ENCODE results near the gene TSPAN6. TPM values are rescaled to one million over a fixed set of nuclear protein-coding genes. Genes with fewer than 3 reads are reported as not detected.

The TSPAN6 gene
- total and polyA plus RNA-seq, 2 donors (not counting 3 experiments of a cell fraction or from before 2014, with no cell fraction given) = 43.1 to 65.5 TPM

- Histone ChIP-seq H3K4me3 (replicated peaks in 1 of 3; ENCODE audit: insufficient read depth in 1 of 3, low read depth in 1 of 3, low read length in 3 of 3) (no peak overlapping the region), H3K79me2 (ENCODE audit: control insufficient read depth, insufficient read depth, low read length) (no peaks in the 10 kb centered on the region), H3K27ac (ENCODE audit: insufficient read depth, low read depth, low read length) (no peak overlapping the region), H3K9me1 (replicated peaks; ENCODE audit: control insufficient read depth, extremely low read depth, insufficient read depth, low read length) (no peaks in the 10 kb centered on the region), H3K27me3 (ENCODE audit: control insufficient read depth in 2 of 2, insufficient read depth in 2 of 2, low read length in 2 of 2) (no peaks in the 10 kb centered on the region), H3K36me3 (ENCODE audit: control insufficient read depth in 2 of 2, extremely low read depth in 1 of 2, insufficient read depth in 2 of 2, low read length in 2 of 2) (no peaks in the 10 kb centered on the region), H2AFZ (ENCODE audit: low read depth, low read length) (peak overlapping the region; percentile 16), H3K9me3 (replicated peaks; ENCODE audit: control insufficient read depth, insufficient read depth, low read length) (no peaks in the 10 kb centered on the region), H4K20me1 (replicated peaks; ENCODE audit: control insufficient read depth, extremely low read depth, insufficient read depth, low read length) (no peaks in the 10 kb centered on the region), H3K4me2 (ENCODE audit: insufficient read depth, low read length) (no peak overlapping the region), H3K4me1 (ENCODE audit: control insufficient read depth, extremely low read depth, insufficient read depth, low read length) (peaks cover 2% of the 10 kb centered on the region), H3K9ac (replicated peaks; ENCODE audit: extremely low read depth, insufficient read depth, low read length) (no peak overlapping the region)
- peak; percentile 74 for DNase-seq (ENCODE audit: low read depth, low spot score)
- POLR2A ChIA-PET = interaction anchor here (0.6 to 1.4 kb wide), 2 partner anchors 22 to 44 kb away, joined by 3 to 7 read pairs; partner anchors contain the start of gene TSPAN6
- intact Hi-C loops (cut with micrococcal nuclease) (loop anchor here (1.0 to 5.0 kb wide), 4 partner anchors 22 to 153 kb away; partner anchors contain the start of gene TSPAN6), dilution Hi-C loops (cut with MboI; ENCODE audit: extremely low pct_ligation_motif_present, low sequenced_read_pairs) (no loop called here)
- CTCF ChIA-PET = interaction anchor here (0.7 to 2.7 kb wide), 26 partner anchors 8 to 168 kb away, joined by 3 to 33 read pairs (median 4); partner anchors contain the start of gene TSPAN6
- peak; percentile 78 for FAIRE-seq
- TF ChIP-seq FOS (IDR thresholded peaks at IDR 0.05; ENCODE audit: borderline replicate concordance, insufficient read depth, low read length) (no peak), CTCF (IDR thresholded peaks at IDR 0.05; ENCODE audit: extremely low read depth in 1 of 2, insufficient read depth in 1 of 2, low read depth in 1 of 2, low read length in 2 of 2) (peak; percentile 46 to 60)
- no TSS peak for BruUV-seq (replicated peaks)
Measured at GRCh38 chrX:100615005-100615404, 21.6 kb downstream of the TSPAN6 start.

GRCh38 chrX:100611951-100612350, 24.7 kb downstream of the TSPAN6 start:
- POLR2A ChIA-PET = no interaction called here
- dilution Hi-C loops (cut with MboI; ENCODE audit: extremely low pct_ligation_motif_present, low sequenced_read_pairs) (no loop called here), intact Hi-C loops (cut with micrococcal nuclease) (no loop called here)
- FAIRE-seq (no peak), DNase-seq (ENCODE audit: low read depth, low spot score) (no peak)
- Histone ChIP-seq H3K9ac (replicated peaks; ENCODE audit: extremely low read depth, insufficient read depth, low read length) (no peak overlapping the region), H3K4me2 (ENCODE audit: insufficient read depth, low read length) (no peak overlapping the region), H3K27me3 (ENCODE audit: control insufficient read depth in 2 of 2, insufficient read depth in 2 of 2, low read length in 2 of 2) (no peaks in the 10 kb centered on the region), H3K27ac (ENCODE audit: insufficient read depth, low read depth, low read length) (no peak overlapping the region), H2AFZ (ENCODE audit: low read depth, low read length) (no peak overlapping the region), H3K9me1 (replicated peaks; ENCODE audit: control insufficient read depth, extremely low read depth, insufficient read depth, low read length) (no peaks in the 10 kb centered on the region), H3K4me3 (replicated peaks in 1 of 3; ENCODE audit: insufficient read depth in 1 of 3, low read depth in 1 of 3, low read length in 3 of 3) (no peak overlapping the region), H3K4me1 (ENCODE audit: control insufficient read depth, extremely low read depth, insufficient read depth, low read length) (peaks cover 2% of the 10 kb centered on the region), H3K36me3 (ENCODE audit: control insufficient read depth in 2 of 2, extremely low read depth in 1 of 2, insufficient read depth in 2 of 2, low read length in 2 of 2) (no peaks in the 10 kb centered on the region), H3K79me2 (ENCODE audit: control insufficient read depth, insufficient read depth, low read length) (no peaks in the 10 kb centered on the region), H3K9me3 (replicated peaks; ENCODE audit: control insufficient read depth, insufficient read depth, low read length) (no peaks in the 10 kb centered on the region), H4K20me1 (replicated peaks; ENCODE audit: control insufficient read depth, extremely low read depth, insufficient read depth, low read length) (no peaks in the 10 kb centered on the region)
- no TSS peak for BruUV-seq (replicated peaks)
- CTCF ChIA-PET = no interaction called here
- TF ChIP-seq MYC (IDR thresholded peaks at IDR 0.05; ENCODE audit: low read depth, low read length) (no peak), JUN (IDR thresholded peaks at IDR 0.05; ENCODE audit: borderline replicate concordance, insufficient read depth, insufficient read length, low read depth) (no peak), POLR2AphosphoS5 (IDR thresholded peaks at IDR 0.05; ENCODE audit: insufficient read depth, low read depth, low read length) (no peak), EZH2 (IDR thresholded peaks at IDR 0.05; ENCODE audit: borderline replicate concordance, low read depth, low read length, severe bottlenecking) (no peak), MAX (IDR thresholded peaks at IDR 0.05; ENCODE audit: insufficient read depth, insufficient read length) (no peak), CTCF (IDR thresholded peaks at IDR 0.05; ENCODE audit: extremely low read depth in 1 of 2, insufficient read depth in 1 of 2, low read depth in 1 of 2, low read length in 2 of 2) (no peak), POLR2A (IDR thresholded peaks at IDR 0.05; ENCODE audit: low read depth, low read length) (no peak), FOS (IDR thresholded peaks at IDR 0.05; ENCODE audit: borderline replicate concordance, insufficient read depth, low read length) (no peak), GATA2 (IDR thresholded peaks at IDR 0.05; ENCODE audit: insufficient read depth, insufficient read length, low read depth, low read length) (no peak)

Data from endothelial cell of umbilical vein (primary cell).